NCI-H524 (cell line): ENCODE results near the gene PRSS1.
A peak's percentile ranks its signal among the peaks of the same experiment; 100 is the strongest.
"Not testable (repeated sequence)": the region's sequence is repeated elsewhere in the genome, so short reads cannot be mapped to it uniquely, and the experiment has no call there.

Experiments
- DNase-seq, 2 experiments: peaks; one replicate each; lab custom pipeline; 2025; lab: John Stamatoyannopoulos, UW

Gene PRSS1

GRCh38 chr7:142746264-142746663, 3.0 kb upstream of the PRSS1 start:
- DNase-seq, result no peak

GRCh38 chr7:142748410-142748809, 862 bp upstream of the PRSS1 start:
- DNase-seq, result not testable (repeated sequence)

GRCh38 chr7:142750321-142750938, 1.2 kb downstream of the PRSS1 start:
- no peak for DNase-seq

GRCh38 chr7:142751526-142752175, 2.4 kb downstream of the PRSS1 start:
- not testable (repeated sequence) for DNase-seq

GRCh38 chr7:142752376-142753225, 3.3 kb downstream of the PRSS1 start:
- DNase-seq, result no peak

- DNase-seq, result no peak
Observed at GRCh38 chr7:142753366-142753765, 4.1 kb downstream of the PRSS1 start.

GRCh38 chr7:142753925-142754491, 4.7 kb downstream of the PRSS1 start:
- peak; percentile 37 to 53 for DNase-seq

GRCh38 chr7:142754681-142755575, 5.7 kb downstream of the PRSS1 start:
- DNase-seq, result peak; percentile 17 to 56

- DNase-seq, result not testable (repeated sequence)
Observed at GRCh38 chr7:142758312-142758711, 9.0 kb downstream of the PRSS1 start.

- no peak for DNase-seq
Observed at GRCh38 chr7:142759433-142759832, 10.2 kb downstream of the PRSS1 start.

- no peak for DNase-seq
Observed at GRCh38 chr7:142760071-142760642, 10.9 kb downstream of the PRSS1 start.

GRCh38 chr7:142761606-142762005, 12.3 kb downstream of the PRSS1 start:
- DNase-seq, result not testable (repeated sequence)

- DNase-seq, result no peak
Observed at GRCh38 chr7:142762104-142762503, 12.8 kb downstream of the PRSS1 start.

- DNase-seq, result no peak
Observed at GRCh38 chr7:142767451-142767850, 18.2 kb downstream of the PRSS1 start.

GRCh38 chr7:142767861-142768260, 18.6 kb downstream of the PRSS1 start:
- DNase-seq, result no peak

- not testable (repeated sequence) for DNase-seq
Observed at GRCh38 chr7:142768885-142769284, 19.6 kb downstream of the PRSS1 start.

- DNase-seq, result no peak
Observed at GRCh38 chr7:142770661-142771352, 21.5 kb downstream of the PRSS1 start, which contains the start of gene PRSS2. Gene PRSS2, plus strand, starts transcription at chr7:142770970. Its CDS starts 13 bp downstream, at chr7:142770983.

- DNase-seq, result no peak
Observed at GRCh38 chr7:142771353-142771723, 22.1 kb downstream of the PRSS1 start.

GRCh38 chr7:142772051-142772450, 22.8 kb downstream of the PRSS1 start:
- no peak for DNase-seq

GRCh38 chr7:142772673-142773072, 23.4 kb downstream of the PRSS1 start:
- no peak for DNase-seq
